Activated T-cell treated with anti-CD3 and anti-CD28 coated beads, Interleukin-2, amount 50 U/mL, for 4 hours (primary cell): ENCODE data around the gene SLC35E2B. TPM values are rescaled to one million over a fixed set of nuclear protein-coding genes. Genes with fewer than 3 reads are reported as not detected.

Experiments
- ATAC-seq, 2 donors: fragments of 200-7000 bp; cut with Tn5 transposase; one replicate each; pipeline ENCODE4 v1.10.0; 2021
- DNase-seq: peaks from one replicate; pipeline ENCODE4 v3.0.0-alpha.2; 2020
- H3K27me3 Mint-ChIP-seq: one replicate; pipeline ENCODE4 v1.8.0; 2021; ENCODE audit warnings: low read depth, mixed read lengths
- H3K36me3 Mint-ChIP-seq: one replicate; pipeline ENCODE4 v1.8.0; 2022; ENCODE audit warnings: mixed read lengths; ENCODE audit not compliant: insufficient read depth
- H3K4me1 Mint-ChIP-seq: one replicate; pipeline ENCODE4 v1.8.0; 2021; ENCODE audit warnings: low read depth, mixed read lengths
- H3K4me3 Mint-ChIP-seq: one replicate; pipeline ENCODE4 v1.8.0; 2021; ENCODE audit warnings: mild to moderate bottlenecking, moderate library complexity, mixed read lengths
- H3K9me3 Mint-ChIP-seq: one replicate; pipeline ENCODE4 v1.8.0; 2021; ENCODE audit warnings: mixed read lengths
- total RNA-seq, 3 donors: library from RNA; stranded (reverse); gene quantifications; one replicate each; pipeline ENCODE4 v1.2.1, GENCODE V29; 2021

Gene SLC35E2B
- total RNA-seq, 3 donors from 2014 or later: 14.8 to 27.2 (median 20.2) TPM

DNA sequence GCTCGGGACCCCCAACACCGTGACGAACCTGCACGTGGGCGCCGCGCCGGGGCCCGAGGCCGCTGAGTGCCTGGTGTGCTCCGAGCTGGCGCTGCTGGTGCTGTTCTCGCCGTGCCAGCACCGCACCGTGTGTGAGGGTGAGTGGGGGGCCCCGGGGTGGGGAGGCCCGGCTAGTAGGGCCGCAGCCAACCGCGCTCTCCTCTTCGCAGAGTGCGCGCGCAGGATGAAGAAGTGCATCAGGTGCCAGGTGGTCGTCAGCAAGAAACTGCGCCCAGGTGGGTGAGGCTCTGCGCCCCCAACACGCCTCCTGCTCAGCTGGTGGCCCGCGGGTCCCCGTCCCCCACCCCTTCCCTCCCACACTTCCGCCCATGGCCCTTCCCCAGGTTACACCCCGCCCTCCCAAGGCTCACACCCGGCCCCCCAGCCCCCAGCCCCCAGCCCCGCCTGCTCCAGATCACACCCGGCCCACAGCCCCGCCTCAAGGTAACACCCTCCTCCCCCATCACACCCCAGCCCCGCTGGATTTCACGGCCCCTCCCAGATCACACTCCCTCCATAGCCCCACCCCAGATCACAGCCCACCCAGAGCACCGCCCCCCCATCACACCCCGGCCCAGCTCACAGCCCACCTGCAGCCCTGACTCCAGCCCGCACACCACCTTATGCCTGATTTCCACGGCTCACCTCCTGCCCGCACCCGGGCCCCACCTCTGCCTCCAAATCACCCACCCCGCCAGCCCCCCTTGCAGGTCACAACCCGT is 63.0 kb downstream of the SLC35E2B start:
- Mint-ChIP-seq H3K4me1 (peaks cover 4% of the 10 kb centered on the region), H3K4me3 (peak overlapping the region; percentile 63), H3K9me3 (no peaks in the 10 kb centered on the region), H3K36me3 (no peaks in the 10 kb centered on the region), H3K27me3 (peaks cover 4% of the 10 kb centered on the region)
- peak; percentile 38 to 51 for ATAC-seq
- peak; percentile 69 for DNase-seq

DNA sequence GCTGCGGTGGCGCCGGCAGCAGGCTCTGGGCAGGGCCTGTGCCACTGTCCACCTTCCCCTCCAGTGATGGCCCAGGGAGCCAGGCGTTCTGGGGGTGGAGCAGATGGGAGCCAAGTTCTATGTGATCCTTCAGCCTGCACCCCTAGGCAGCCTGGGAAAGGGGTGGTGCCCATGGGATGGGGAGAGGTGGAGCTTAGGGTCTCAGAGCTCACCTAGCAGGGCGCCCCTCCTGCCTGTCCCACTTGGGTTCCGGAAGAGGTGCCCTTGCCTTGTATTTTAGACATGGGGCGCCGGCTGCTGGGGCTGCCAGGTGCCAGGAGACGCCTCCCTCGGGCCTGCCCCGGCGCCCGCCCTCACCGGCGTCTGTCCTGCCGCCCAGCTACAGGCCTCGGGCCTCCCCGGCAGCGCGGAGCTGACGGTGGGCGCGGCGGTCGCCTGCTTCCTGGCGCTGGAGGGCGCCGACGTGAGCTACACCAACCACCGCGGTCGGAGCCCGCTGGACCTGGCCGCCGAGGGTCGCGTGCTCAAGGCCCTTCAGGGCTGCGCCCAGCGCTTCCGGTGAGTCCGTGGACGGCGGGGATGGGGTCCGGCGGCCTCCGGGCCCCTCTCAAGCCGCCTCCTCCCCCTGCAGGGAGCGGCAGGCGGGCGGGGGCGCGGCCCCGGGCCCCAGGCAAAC is 63.7 kb downstream of the SLC35E2B start:
- peak; percentile 13 to 20 for ATAC-seq
- H3K36me3 Mint-ChIP-seq: no peaks in the 10 kb centered on the region
- no peak for DNase-seq
- peaks cover 4% of the 10 kb centered on the region for H3K4me1 Mint-ChIP-seq
- peaks cover 4% of the 10 kb centered on the region for H3K27me3 Mint-ChIP-seq
- no peaks in the 10 kb centered on the region for H3K9me3 Mint-ChIP-seq
- peak overlapping the region; percentile 26 for H3K4me3 Mint-ChIP-seq

- H3K27me3 Mint-ChIP-seq: peaks cover 4% of the 10 kb centered on the region
- peaks cover 4% of the 10 kb centered on the region for H3K4me1 Mint-ChIP-seq
- H3K36me3 Mint-ChIP-seq: no peaks in the 10 kb centered on the region
- no peak for DNase-seq
- ATAC-seq: no peak
- no peaks in the 10 kb centered on the region for H3K9me3 Mint-ChIP-seq
- peak overlapping the region; percentile 26 for H3K4me3 Mint-ChIP-seq
These were observed 64.5 kb downstream of the SLC35E2B start for GRCh38 chr1:1627829-1628753.

DNA sequence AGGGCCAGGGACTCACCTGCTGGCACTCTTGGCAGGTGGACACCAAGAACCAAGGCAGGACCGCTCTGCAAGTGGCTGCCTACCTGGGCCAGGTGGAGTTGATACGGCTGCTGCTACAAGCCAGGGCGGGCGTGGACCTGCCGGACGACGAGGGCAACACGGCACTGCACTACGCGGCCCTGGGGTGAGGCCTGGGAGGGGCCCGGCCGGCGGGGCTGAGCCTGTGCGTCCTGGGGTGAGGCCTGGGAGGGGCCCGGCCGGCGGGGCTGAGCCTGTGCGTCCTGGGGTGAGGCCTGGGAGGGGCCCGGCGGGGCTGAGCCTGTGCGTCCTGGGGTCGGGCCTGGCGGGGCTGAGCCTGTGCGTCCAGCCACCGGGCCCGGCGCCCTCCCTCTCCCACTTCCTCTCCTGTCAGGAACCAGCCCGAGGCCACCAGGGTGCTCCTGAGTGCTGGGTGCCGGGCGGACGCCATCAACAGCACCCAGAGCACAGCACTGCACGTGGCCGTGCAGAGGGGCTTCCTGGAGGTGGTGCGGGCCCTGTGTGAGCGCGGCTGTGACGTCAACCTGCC is 65.2 kb downstream of the SLC35E2B start:
- H3K4me1 Mint-ChIP-seq: peaks cover 8% of the 10 kb centered on the region
- DNase-seq: no peak
- peaks cover 4% of the 10 kb centered on the region for H3K27me3 Mint-ChIP-seq
- H3K36me3 Mint-ChIP-seq: no peaks in the 10 kb centered on the region
- H3K9me3 Mint-ChIP-seq: no peaks in the 10 kb centered on the region
- ATAC-seq: no peak
- H3K4me3 Mint-ChIP-seq: no peak overlapping the region

GRCh38 chr1:1626207-1627141 is 66.1 kb downstream of the SLC35E2B start:
- ATAC-seq (no peak), DNase-seq (no peak)
- Mint-ChIP-seq H3K27me3 (peaks cover 2% of the 10 kb centered on the region), H3K9me3 (no peaks in the 10 kb centered on the region), H3K4me1 (peaks cover 6% of the 10 kb centered on the region), H3K36me3 (no peaks in the 10 kb centered on the region), H3K4me3 (no peak overlapping the region)

DNA sequence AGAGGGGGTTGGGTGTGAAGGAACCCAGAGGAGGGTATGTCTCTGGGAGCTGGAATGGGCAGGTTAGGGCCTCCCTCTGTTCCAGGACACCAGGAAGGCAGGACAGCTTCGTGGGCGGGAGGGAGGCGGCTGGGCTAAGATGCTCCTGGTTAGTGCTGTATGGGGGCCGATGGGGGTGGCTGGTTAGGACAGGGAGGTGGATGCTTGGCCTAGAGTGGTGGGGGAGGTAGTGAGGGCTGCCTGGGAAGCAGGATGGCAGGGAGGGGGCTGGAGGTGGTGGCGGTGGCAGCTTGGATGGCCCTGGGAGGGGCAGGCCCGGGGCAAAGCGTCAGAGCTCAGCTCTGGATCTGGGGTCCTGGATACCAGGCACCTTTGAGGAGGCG is 66.8 kb downstream of the SLC35E2B start:
- no peak overlapping the region for H3K4me3 Mint-ChIP-seq
- ATAC-seq: no peak
- no peaks in the 10 kb centered on the region for H3K9me3 Mint-ChIP-seq
- DNase-seq: no peak
- H3K36me3 Mint-ChIP-seq: no peaks in the 10 kb centered on the region
- H3K27me3 Mint-ChIP-seq: peaks cover 2% of the 10 kb centered on the region
- peaks cover 6% of the 10 kb centered on the region for H3K4me1 Mint-ChIP-seq

DNA sequence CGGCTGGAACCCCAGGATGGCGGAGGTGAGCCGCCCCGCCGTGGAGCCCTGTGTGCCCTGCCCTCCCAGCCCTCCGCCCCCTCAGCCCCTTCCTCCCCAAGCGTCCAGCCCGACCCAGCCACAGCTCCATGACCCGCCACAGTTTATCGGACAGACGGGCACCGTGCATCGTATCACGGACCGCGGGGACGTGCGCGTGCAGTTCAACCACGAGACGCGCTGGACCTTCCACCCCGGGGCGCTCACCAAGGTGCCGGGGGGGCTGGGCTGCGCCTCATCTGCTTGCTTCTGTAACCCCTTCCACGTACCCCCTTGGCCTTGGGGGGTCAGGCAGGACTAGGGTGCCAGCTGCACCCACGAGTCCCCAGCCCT is 67.2 kb downstream of the SLC35E2B start:
- Mint-ChIP-seq H3K4me3 (no peak overlapping the region), H3K4me1 (peaks cover 6% of the 10 kb centered on the region), H3K9me3 (no peaks in the 10 kb centered on the region), H3K36me3 (no peaks in the 10 kb centered on the region), H3K27me3 (peaks cover 2% of the 10 kb centered on the region)
- DNase-seq (no peak), ATAC-seq (no peak)

DNA sequence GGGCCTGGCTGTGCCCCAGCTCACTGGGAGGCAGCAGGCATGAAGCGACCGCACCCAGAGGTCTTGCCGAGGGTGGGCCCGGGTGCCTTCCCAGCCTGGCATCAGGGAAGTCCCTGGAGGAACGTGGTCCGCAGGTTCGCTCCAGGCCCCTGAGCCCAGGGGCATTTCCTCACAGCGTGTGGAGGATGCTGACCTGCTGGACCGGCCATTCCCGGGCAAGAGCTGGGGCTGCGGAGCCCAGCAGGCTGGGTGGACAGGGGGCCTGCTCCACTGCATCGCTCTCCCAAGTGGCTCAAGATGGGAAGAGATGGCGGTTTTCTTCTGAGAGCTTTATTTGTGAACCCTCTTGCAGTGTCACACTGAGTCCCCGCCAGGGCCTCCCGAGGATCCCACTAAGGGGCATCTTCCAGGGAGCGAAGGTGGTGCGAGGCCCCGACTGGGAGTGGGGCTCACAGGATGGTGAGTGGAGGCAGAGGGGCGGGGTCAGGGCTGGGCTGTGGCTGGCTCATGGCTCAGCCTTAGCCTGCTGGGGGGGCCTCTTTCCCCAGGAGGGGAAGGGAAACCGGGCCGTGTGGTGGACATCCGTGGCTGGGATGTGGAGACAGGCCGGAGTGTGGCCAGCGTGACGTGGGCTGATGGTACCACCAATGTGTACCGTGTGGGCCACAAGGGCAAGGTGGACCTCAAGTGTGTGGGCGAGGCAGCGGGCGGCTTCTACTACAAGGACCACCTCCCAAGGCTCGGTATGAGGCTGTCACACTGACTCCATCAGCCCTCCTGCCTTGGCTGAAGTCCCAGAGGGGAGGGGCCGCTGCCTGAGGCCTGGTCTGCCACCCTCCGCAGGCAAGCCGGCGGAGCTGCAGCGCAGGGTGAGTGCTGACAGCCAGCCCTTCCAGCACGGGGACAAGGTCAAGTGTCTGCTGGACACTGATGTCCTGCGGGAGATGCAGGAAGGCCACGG is 67.9 kb downstream of the SLC35E2B start:
- no peaks in the 10 kb centered on the region for H3K27me3 Mint-ChIP-seq
- DNase-seq: no peak
- no peak for ATAC-seq
- no peaks in the 10 kb centered on the region for H3K9me3 Mint-ChIP-seq
- no peak overlapping the region for H3K4me3 Mint-ChIP-seq
- H3K36me3 Mint-ChIP-seq: no peaks in the 10 kb centered on the region
- peaks cover 4% of the 10 kb centered on the region for H3K4me1 Mint-ChIP-seq

DNA sequence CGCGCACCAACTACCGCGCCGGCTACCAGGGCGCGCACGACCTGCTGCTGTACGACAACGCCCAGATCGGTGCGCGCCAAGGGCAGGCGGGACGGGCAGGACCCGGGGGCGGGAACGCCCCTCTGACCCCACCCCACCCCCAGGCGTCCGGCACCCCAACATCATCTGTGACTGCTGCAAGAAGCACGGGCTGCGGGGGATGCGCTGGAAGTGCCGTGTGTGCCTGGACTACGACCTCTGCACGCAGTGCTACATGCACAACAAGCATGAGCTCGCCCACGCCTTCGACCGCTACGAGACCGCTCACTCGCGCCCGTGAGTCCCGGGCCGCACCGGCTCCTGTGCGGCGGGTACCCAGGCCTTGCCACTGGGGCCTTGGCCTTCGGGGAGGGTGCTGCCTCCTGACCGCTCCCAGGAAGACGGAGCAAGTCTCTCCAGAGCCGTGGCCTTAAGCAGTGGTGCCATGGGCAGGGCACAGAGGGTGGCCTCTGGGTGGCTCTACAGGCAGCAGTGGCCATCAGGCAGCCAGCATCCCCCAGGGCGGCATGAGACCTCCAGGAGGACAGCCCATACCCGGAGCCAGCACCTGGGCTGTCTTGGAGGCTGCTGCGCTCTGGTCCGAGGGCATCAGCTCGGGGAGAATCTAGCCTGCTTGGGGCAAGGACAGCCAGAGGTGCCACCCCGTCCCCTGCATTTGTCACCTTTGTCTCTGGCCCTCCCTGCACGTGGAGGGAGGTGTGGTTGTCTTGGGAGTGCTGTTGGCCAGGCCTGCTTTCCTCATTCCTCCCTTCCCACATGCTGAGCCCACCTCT is 68.8 kb downstream of the SLC35E2B start:
- H3K36me3 Mint-ChIP-seq: no peaks in the 10 kb centered on the region
- peaks cover 4% of the 10 kb centered on the region for H3K4me1 Mint-ChIP-seq
- ATAC-seq (no peak), DNase-seq (no peak)
- H3K4me3 Mint-ChIP-seq: no peak overlapping the region
- no peaks in the 10 kb centered on the region for H3K27me3 Mint-ChIP-seq
- H3K9me3 Mint-ChIP-seq: no peaks in the 10 kb centered on the region

GRCh38 chr1:1623181-1623630 is 69.4 kb downstream of the SLC35E2B start:
- Mint-ChIP-seq H3K36me3 (no peaks in the 10 kb centered on the region), H3K9me3 (no peaks in the 10 kb centered on the region), H3K27me3 (no peaks in the 10 kb centered on the region), H3K4me1 (peaks cover 4% of the 10 kb centered on the region), H3K4me3 (no peak overlapping the region)
- ATAC-seq: no peak
- no peak for DNase-seq

DNA sequence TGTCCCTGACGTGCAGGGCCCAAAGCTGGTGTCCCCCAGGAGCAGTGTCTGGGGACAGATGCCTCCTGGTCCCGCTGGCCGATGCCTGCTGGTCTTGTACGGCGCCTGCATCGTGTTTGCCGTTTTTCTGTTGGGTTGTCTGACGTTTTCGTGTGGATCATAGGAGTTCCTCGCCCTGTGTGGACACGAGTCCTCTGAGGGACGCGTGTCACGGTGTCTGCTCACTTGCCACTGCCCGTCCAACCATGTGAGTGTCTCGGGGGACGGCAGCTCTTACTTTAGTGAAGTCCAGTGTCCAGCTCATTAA is 69.9 kb downstream of the SLC35E2B start:
- Mint-ChIP-seq H3K9me3 (no peaks in the 10 kb centered on the region), H3K36me3 (peaks cover under 1% of the 10 kb centered on the region), H3K27me3 (no peaks in the 10 kb centered on the region), H3K4me1 (peaks cover 4% of the 10 kb centered on the region), H3K4me3 (no peak overlapping the region)
- ATAC-seq (no peak), DNase-seq (no peak)
